Measurements from ENCODE around the gene SIRPA.

DNA sequence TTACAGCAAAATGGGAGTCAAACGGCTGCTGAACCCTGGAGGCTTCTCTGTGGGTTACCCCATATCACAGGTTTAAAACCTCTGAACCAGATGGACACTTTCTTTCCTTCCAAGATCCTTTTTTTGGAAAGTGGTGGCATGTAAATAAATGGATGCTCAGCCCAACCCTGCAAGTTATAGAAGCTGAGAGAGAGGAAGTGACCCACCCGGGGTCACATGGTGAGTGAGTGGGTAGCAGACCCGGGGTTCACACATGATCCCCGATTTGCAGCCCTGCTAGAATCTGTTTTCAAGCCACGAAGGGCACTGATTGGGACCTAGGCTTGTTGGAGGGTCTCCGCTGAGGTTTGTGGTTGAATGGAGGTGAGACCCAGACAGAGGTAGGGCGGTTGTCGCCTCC lies 32.0 kb downstream of the SIRPA start:
- TF ChIP-seq, protein P1, sequence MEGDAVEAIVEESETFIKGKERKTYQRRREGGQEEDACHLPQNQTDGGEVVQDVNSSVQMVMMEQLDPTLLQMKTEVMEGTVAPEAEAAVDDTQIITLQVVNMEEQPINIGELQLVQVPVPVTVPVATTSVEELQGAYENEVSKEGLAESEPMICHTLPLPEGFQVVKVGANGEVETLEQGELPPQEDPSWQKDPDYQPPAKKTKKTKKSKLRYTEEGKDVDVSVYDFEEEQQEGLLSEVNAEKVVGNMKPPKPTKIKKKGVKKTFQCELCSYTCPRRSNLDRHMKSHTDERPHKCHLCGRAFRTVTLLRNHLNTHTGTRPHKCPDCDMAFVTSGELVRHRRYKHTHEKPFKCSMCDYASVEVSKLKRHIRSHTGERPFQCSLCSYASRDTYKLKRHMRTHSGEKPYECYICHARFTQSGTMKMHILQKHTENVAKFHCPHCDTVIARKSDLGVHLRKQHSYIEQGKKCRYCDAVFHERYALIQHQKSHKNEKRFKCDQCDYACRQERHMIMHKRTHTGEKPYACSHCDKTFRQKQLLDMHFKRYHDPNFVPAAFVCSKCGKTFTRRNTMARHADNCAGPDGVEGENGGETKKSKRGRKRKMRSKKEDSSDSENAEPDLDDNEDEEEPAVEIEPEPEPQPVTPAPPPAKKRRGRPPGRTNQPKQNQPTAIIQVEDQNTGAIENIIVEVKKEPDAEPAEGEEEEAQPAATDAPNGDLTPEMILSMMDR (IDR thresholded peaks at IDR 0.05; ENCODE audit: low read depth, low read length), result no peak
- TF ChIP-seq EZH2phosphoT487 (IDR thresholded peaks at IDR 0.05; ENCODE audit: low read depth), result no peak
